ENCODE results near the gene FGD2.
"Not testable (repeated sequence)": the region's sequence is repeated elsewhere in the genome, so short reads cannot be mapped to it uniquely, and the experiment has no call there.

The FGD2 gene

GRCh38 chr6:36971921-36972673, 33.4 kb upstream of the FGD2 start:
- no peak for DNase-seq

- no peak for DNase-seq
These were observed 32.3 kb upstream of the FGD2 start for GRCh38 chr6:36973190-36973589.

- DNase-seq = no peak
These were observed 31.8 kb upstream of the FGD2 start for GRCh38 chr6:36973647-36974046.

- DNase-seq = no peak
These were observed 30.0 kb upstream of the FGD2 start for GRCh38 chr6:36975231-36976006.

- no peak for DNase-seq
These were observed 29.5 kb upstream of the FGD2 start for GRCh38 chr6:36976007-36976264.

- no peak for DNase-seq
These were observed 28.9 kb upstream of the FGD2 start for GRCh38 chr6:36976509-36976908.

GRCh38 chr6:36976931-36977330, 28.5 kb upstream of the FGD2 start:
- DNase-seq = no peak

- DNase-seq = no peak
These were observed 27.9 kb upstream of the FGD2 start for GRCh38 chr6:36977470-36977941.

GRCh38 chr6:36978421-36979346, 26.8 kb upstream of the FGD2 start:
- DNase-seq = no peak

GRCh38 chr6:36979347-36979742, 26.1 kb upstream of the FGD2 start:
- peak; percentile 34 for DNase-seq

- DNase-seq = no peak
These were observed 25.3 kb upstream of the FGD2 start for GRCh38 chr6:36980129-36980528.

- DNase-seq = no peak
These were observed 24.4 kb upstream of the FGD2 start for GRCh38 chr6:36980876-36981619.

GRCh38 chr6:36983538-36983937, 21.9 kb upstream of the FGD2 start:
- DNase-seq = no peak

- DNase-seq = peak; percentile 64
These were observed 20.7 kb upstream of the FGD2 start for GRCh38 chr6:36984581-36985416.

GRCh38 chr6:36985417-36985807, 20.0 kb upstream of the FGD2 start:
- DNase-seq = no peak

- DNase-seq = peak; percentile 82
These were observed 19.4 kb upstream of the FGD2 start, which contains the start of gene MTCH1 for GRCh38 chr6:36985808-36986703. Gene MTCH1, minus strand, starts transcription at chr6:36986196. Its CDS starts 23 bp downstream, at chr6:36986173.

- DNase-seq = no peak
These were observed 18.8 kb upstream of the FGD2 start for GRCh38 chr6:36986704-36987047.

GRCh38 chr6:36989264-36989663, 16.2 kb upstream of the FGD2 start:
- no peak for DNase-seq

GRCh38 chr6:36990401-36990800, 15.1 kb upstream of the FGD2 start:
- DNase-seq = not testable (repeated sequence)

Data from activated CD4-positive, alpha-beta T cell treated with anti-CD3 and anti-CD28 coated beads, Interleukin-2, amount 50 U/mL, for 1 hour (primary cell).